H1 (cell line): Measurements from ENCODE around the gene ZBTB37. TPM values are rescaled to one million over a fixed set of nuclear protein-coding genes. Genes with fewer than 3 reads are reported as not detected.

Experiments used
- CTCF ChIA-PET: fragments of 300-600 bp; sonication (Branson Sonifier 250); formaldehyde crosslinking; loops from one replicate; lab custom pipeline; 2021; ENCODE audit not compliant: partially characterized antibody; lab: Charles Lee
- POLR2A ChIA-PET: fragments of 300-600 bp; sonication (Branson Sonifier 250); formaldehyde crosslinking; loops from one replicate; lab custom pipeline; 2021; ENCODE audit warnings: inconsistent platforms; ENCODE audit not compliant: partially characterized antibody; lab: Charles Lee
- DNase-seq, 2 experiments: peaks; one replicate each; pipeline versions ENCODE4 v3.0.0 to v3.0.0-alpha.2; 2010 to 2022; ENCODE audit warnings: low spot score in 2 of 2, low read depth in 1 of 2, mixed read lengths in 1 of 2
- FAIRE-seq: peaks from 2 replicates; lab custom pipeline; 2011; peaks lifted over from hg19 to GRCh38; lab: Jason Lieb, UNC
- H2AFZ ChIP-seq: 2 replicates; pipeline ENCODE4 v1.8.1; 2012; ENCODE audit warnings: low read length, inconsistent platforms
- H2AK5ac ChIP-seq: 2 replicates; pipeline ENCODE4 v1.6.1; 2013; ENCODE audit warnings: low read depth, low read length
- H2BK120ac ChIP-seq: replicated peaks from 2 replicates; pipeline ENCODE3; 2013; ENCODE audit warnings: low read depth, low read length, inconsistent platforms
- H2BK12ac ChIP-seq: 2 replicates; pipeline ENCODE4 v1.6.1; 2013; ENCODE audit warnings: low read depth, low read length
- H2BK15ac ChIP-seq: 2 replicates; pipeline ENCODE4 v1.6.1; 2013; ENCODE audit warnings: low read length
- H2BK20ac ChIP-seq: 2 replicates; pipeline ENCODE4 v1.6.1; 2013; ENCODE audit warnings: low read length
- H2BK5ac ChIP-seq: 2 replicates; pipeline ENCODE4 v1.6.1; 2013; ENCODE audit warnings: low read depth, low read length
- H3K14ac ChIP-seq: 2 replicates; pipeline ENCODE4 v1.6.1; 2013; ENCODE audit warnings: inconsistent platforms; ENCODE audit not compliant: insufficient read length
- H3K18ac ChIP-seq: 2 replicates; pipeline ENCODE4 v1.6.1; 2013; ENCODE audit warnings: low read length; ENCODE audit errors: extremely low read depth
- H3K23ac ChIP-seq: 2 replicates; pipeline ENCODE4 v1.6.1; 2013; ENCODE audit warnings: inconsistent platforms; ENCODE audit not compliant: insufficient read length
- H3K23me2 ChIP-seq: 2 replicates; pipeline ENCODE4 v1.6.1; 2013; ENCODE audit warnings: low read depth, low read length
- H3K27ac ChIP-seq: 2 replicates; pipeline ENCODE4 v1.6.1; 2011; ENCODE audit warnings: low read depth, low read length, inconsistent platforms
- H3K27me3 ChIP-seq, 4 experiments: replicated peaks in 1 of 4; 1 replicate in 1 of 4; 2 replicates in 3 of 4; pipeline versions ENCODE4 v1.6.1 to v1.8.1; 2011 to 2013; ENCODE audit warnings: low read length in 3 of 4, mild to moderate bottlenecking in 3 of 4, inconsistent platforms in 2 of 4, mixed read lengths in 2 of 4, moderate library complexity in 1 of 4; ENCODE audit not compliant: control insufficient read depth in 3 of 4, insufficient read depth in 3 of 4; ENCODE audit errors: extremely low read depth in 1 of 4
- H3K36me3 ChIP-seq, 4 experiments: 2 replicates each; pipeline versions ENCODE4 v1.6.1 to v1.8.1; 2011 to 2013; ENCODE audit warnings: mild to moderate bottlenecking in 4 of 4, low read length in 3 of 4, moderate library complexity in 2 of 4, control low read depth in 1 of 4, inconsistent platforms in 1 of 4; ENCODE audit not compliant: insufficient read depth in 4 of 4, control insufficient read depth in 2 of 4
- H3K4ac ChIP-seq: replicated peaks from 2 replicates; pipeline ENCODE3; 2013; ENCODE audit warnings: low read length, low read depth, mixed read lengths, inconsistent platforms; ENCODE audit not compliant: insufficient read length
- H3K4me1 ChIP-seq, 4 experiments: replicated peaks in 1 of 4; 1 replicate in 1 of 4; 2 replicates in 3 of 4; pipeline versions ENCODE4 v1.6.1 to v1.8.1; 2011 to 2013; ENCODE audit warnings: low read length in 3 of 4, inconsistent platforms in 2 of 4, mixed read lengths in 1 of 4; ENCODE audit not compliant: insufficient read depth in 4 of 4, control insufficient read depth in 3 of 4
- H3K4me2 ChIP-seq, 2 experiments: 2 replicates each; pipeline versions ENCODE4 v1.6.1 to v1.8.1; 2011 to 2013; ENCODE audit warnings: low read depth in 2 of 2, low read length in 2 of 2, control low read depth in 1 of 2, inconsistent platforms in 1 of 2, mild to moderate bottlenecking in 1 of 2; ENCODE audit not compliant: insufficient read depth in 1 of 2
- H3K4me3 ChIP-seq, 4 experiments: fragments of 200-600, 300-600 bp in 1 of 4; sonication (generic), shearing (Covaris generic), sonication (Bioruptor Twin) in 1 of 4; 2 replicates each; pipeline versions ENCODE4 v1.5.1 to v1.8.1; 2011 to 2016; ENCODE audit warnings: low read length in 4 of 4, low read depth in 3 of 4, control low read depth in 2 of 4, inconsistent platforms in 2 of 4, mild to moderate bottlenecking in 2 of 4, mixed read lengths in 1 of 4, moderate library complexity in 1 of 4; ENCODE audit not compliant: insufficient read depth in 2 of 4; ENCODE audit errors: extremely low read depth in 1 of 4
- H3K56ac ChIP-seq: replicated peaks from 2 replicates; pipeline ENCODE3; 2013; ENCODE audit warnings: low read depth, mild to moderate bottlenecking, mixed read lengths, low read length, inconsistent platforms; ENCODE audit not compliant: insufficient read length
- H3K79me1 ChIP-seq: 2 replicates; pipeline ENCODE4 v1.6.1; 2013; ENCODE audit warnings: low read depth, low read length, control low read depth
- H3K79me2 ChIP-seq, 2 experiments: 2 replicates each; pipeline versions ENCODE4 v1.6.1 to v1.8.1; 2012 to 2013; ENCODE audit warnings: low read length in 2 of 2, mild to moderate bottlenecking in 2 of 2, inconsistent platforms in 1 of 2; ENCODE audit not compliant: insufficient read depth in 2 of 2, control insufficient read depth in 1 of 2
- H3K9ac ChIP-seq, 4 experiments: replicated peaks in 1 of 4; 1 replicate in 1 of 4; 2 replicates in 3 of 4; pipeline versions ENCODE4 v1.6.1 to v1.8.1; 2011 to 2013; ENCODE audit warnings: low read depth in 3 of 4, low read length in 3 of 4, control low read depth in 2 of 4, mild to moderate bottlenecking in 2 of 4, moderate library complexity in 2 of 4, inconsistent platforms in 1 of 4; ENCODE audit errors: extremely low read depth in 1 of 4
- H3K9me3 ChIP-seq, 2 experiments: 2 replicates each; pipeline versions ENCODE4 v1.6.1 to v1.8.1; 2012 to 2013; ENCODE audit warnings: mild to moderate bottlenecking in 2 of 2, moderate library complexity in 2 of 2, control low read depth in 1 of 2, inconsistent platforms in 1 of 2, low read depth in 1 of 2, low read length in 1 of 2, mixed read lengths in 1 of 2; ENCODE audit not compliant: insufficient read depth in 2 of 2
- H4K20me1 ChIP-seq, 2 experiments: replicated peaks in 1 of 2; 2 replicates each; pipeline versions ENCODE3 to v1.8.1; 2011 to 2013; ENCODE audit warnings: inconsistent platforms in 2 of 2, low read length in 2 of 2, mild to moderate bottlenecking in 1 of 2; ENCODE audit not compliant: insufficient read depth in 2 of 2, control insufficient read depth in 1 of 2
- H4K5ac ChIP-seq: 2 replicates; pipeline ENCODE4 v1.6.1; 2013; ENCODE audit warnings: low read length, low read depth, mixed read lengths, inconsistent platforms; ENCODE audit not compliant: insufficient read length
- H4K8ac ChIP-seq: 2 replicates; pipeline ENCODE4 v1.8.0; 2013; ENCODE audit warnings: mild to moderate bottlenecking, moderate library complexity, low read length, inconsistent platforms; ENCODE audit not compliant: insufficient read depth; ENCODE audit errors: extremely low read depth
- H4K91ac ChIP-seq: replicated peaks from 2 replicates; pipeline ENCODE3; 2013; ENCODE audit warnings: low read length, mixed read lengths, inconsistent platforms; ENCODE audit not compliant: insufficient read length
- CREB1 ChIP-seq: IDR thresholded peaks from 2 replicates; pipeline ENCODE4 v1.6.1; 2012; ENCODE audit warnings: inconsistent platforms
- HDAC2 ChIP-seq, 2 experiments: fragments of 300-600 bp in 1 of 2; sonication (generic) in 1 of 2; IDR thresholded peaks; 2 replicates each; pipeline ENCODE4 v1.6.1; 2011 to 2012; ENCODE audit warnings: low read depth in 2 of 2, low read length in 2 of 2, mild to moderate bottlenecking in 2 of 2, moderate library complexity in 2 of 2, borderline replicate concordance in 1 of 2, inconsistent platforms in 1 of 2
- HDAC6 ChIP-seq: IDR thresholded peaks from one replicate; pipeline ENCODE4 v1.7.1; 2012; ENCODE audit warnings: low read depth, mild to moderate bottlenecking, inconsistent platforms, low read length, moderate library complexity
- KDM5A ChIP-seq: fragments of 200-600 bp; IDR thresholded peaks from 2 replicates; pipeline ENCODE4 v1.7.1; 2012; ENCODE audit warnings: mild to moderate bottlenecking, low read length, inconsistent platforms, mixed read lengths
- MAFK ChIP-seq: IDR thresholded peaks from 2 replicates; pipeline ENCODE4 v1.6.1; 2012; ENCODE audit warnings: low read depth, mild to moderate bottlenecking, improper control_type of control experiment, low read length
- POLR2AphosphoS5 ChIP-seq: IDR thresholded peaks from 2 replicates; pipeline ENCODE4 v1.6.1; 2011; ENCODE audit warnings: low read depth, low read length
- SAP30 ChIP-seq: fragments of 300-600 bp; sonication (generic); IDR thresholded peaks from 2 replicates; pipeline ENCODE4 v1.7.1; 2012; ENCODE audit warnings: low read length, moderate library complexity, mild to moderate bottlenecking, inconsistent platforms; ENCODE audit not compliant: insufficient read depth, insufficient replicate concordance
- WGBS, 2 experiments: shearing (Covaris generic) in 1 of 2; methylation state at CpG; one replicate each; pipeline versions ENCODE4 v1.1.6 to v1.1.7; 2013 to 2015; ENCODE audit warnings: low lambda C conversion rate in 2 of 2, mixed read lengths in 2 of 2, inconsistent platforms in 1 of 2, low coverage in 1 of 2, missing lambda C conversion rate in 1 of 2; ENCODE audit not compliant: insufficient replicate concordance in 2 of 2, insufficient coverage in 1 of 2, insufficient read length in 1 of 2; ENCODE audit errors: extremely low coverage in 1 of 2, missing lambda C conversion rate in 1 of 2; 5-methylcytosine and 5-hydroxymethylcytosine counted together
- polyA plus RNA-seq, 7 experiments: library from polyadenylated mRNA; depleted of rRNA in 3 of 7; stranded (reverse) in 5 of 7; unstranded in 2 of 7; fragments of >200 nt in 5 of 7; fragments of 200-250 nt in 2 of 7; gene quantifications; 1 replicate in 5 of 7; 2 replicates in 1 of 7; 4 replicates in 1 of 7; pipeline versions ENCODE4 v1.2.1 to v1.2.3, GENCODE V29; 2011 to 2013; ENCODE audit warnings: missing spikeins in 2 of 7, mixed read lengths in 2 of 7
- total RNA-seq: library from RNA; stranded (reverse); fragmentation: NEBNext Ultra II Directional; extraction: Animal tissue kit (Norgen Biotek cat#: 25700); gene quantifications from 2 replicates; pipeline ENCODE4 v1.2.1, GENCODE V29; 2021
- TF ChIP-seq, protein P1 (sequence below): IDR thresholded peaks from 2 replicates; pipeline ENCODE4 v1.6.1; 2012; ENCODE audit warnings: low read length, inconsistent platforms

The ZBTB37 gene
- total and polyA plus RNA-seq, 2 of the 8 experiments (the other 6 are each of a cell fraction or from before 2014, with no cell fraction given) = 1.7 to 12.5 TPM

DNA sequence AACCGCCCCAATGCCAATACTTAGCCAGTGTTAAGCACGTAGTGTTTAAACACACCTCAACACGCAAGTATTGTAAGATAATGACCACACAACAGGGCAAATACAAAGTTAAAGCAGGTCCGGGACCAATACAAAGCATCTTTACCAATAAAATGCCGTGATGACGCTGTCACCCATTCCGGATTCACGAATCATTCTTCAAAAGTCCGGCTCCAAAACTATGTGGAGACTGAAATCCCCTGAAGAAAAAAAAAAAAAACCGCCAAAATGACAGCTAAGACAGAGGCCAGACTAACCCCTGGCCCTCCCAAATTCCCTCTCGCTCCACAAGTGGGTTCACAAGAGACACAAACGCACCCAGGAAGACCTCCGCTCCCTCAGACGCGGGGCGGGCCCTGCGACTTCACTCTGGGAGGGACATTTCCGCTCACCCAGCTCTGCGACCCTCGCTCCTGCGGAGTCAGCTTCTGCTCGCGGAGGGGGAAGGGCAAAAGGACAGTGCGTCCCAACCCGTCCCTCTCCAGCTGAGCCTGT is 44.3 kb upstream of the ZBTB37 start:
- Histone ChIP-seq H3K56ac (peak overlapping the region; percentile 63), H3K23me2 (peaks cover 7% of the 10 kb centered on the region), H2BK15ac (peak overlapping the region; percentile 84; the same call in 1 of the 2 replicates), H3K36me3 (no peaks in the 10 kb centered on the region; a peak in 1 of 8 replicates), H3K4me2 (peak overlapping the region; percentile 78 to 95), H3K79me2 (peaks cover 7 to 52% of the 10 kb centered on the region in 2 experiments), H3K4me3 (peak overlapping the region; percentile 69 to 96 (median 88)), H4K20me1 (no peaks in the 10 kb centered on the region), H3K9me3 (no peaks in the 10 kb centered on the region), H2BK20ac (no peak overlapping the region), H2BK12ac (no peak overlapping the region; the same call in 1 of the 2 replicates), H3K9ac (peak overlapping the region; percentile 62 to 93 (median 88)), H2AFZ (peak overlapping the region; percentile 33), H3K79me1 (no peaks in the 10 kb centered on the region; the same call in 1 of the 2 replicates), H3K27ac (peak overlapping the region; percentile 94), H3K23ac (no peak overlapping the region), H2BK5ac (peak overlapping the region; percentile 93), H3K18ac (peak overlapping the region; percentile 98), H2BK120ac (peak overlapping the region; percentile 56), H3K4me1 (no peaks in the 10 kb centered on the region; a peak in 3 of 7 replicates), H4K91ac (peak overlapping the region; percentile 81)
- no peak for FAIRE-seq
- POLR2A ChIA-PET = interaction anchor here (0.6 to 10.0 kb wide), 26 partner anchors 10 to 399 kb away, joined by 3 to 166 read pairs (median 3); partner anchors contain the start of genes GAS5, KLHL20, PRDX6 and ZBTB37
- 2% methylated on average over 17 of the region's 25 CpGs; no CpG with 5 or more reads in 1 of the 2 experiments for WGBS, 2 experiments
- TF ChIP-seq MAFK = 0 out of 2 replicates have a peak, but pooled peaks have one; percentile 28
- peak; percentile 94 for TF ChIP-seq SAP30
- TF ChIP-seq, protein P1, sequence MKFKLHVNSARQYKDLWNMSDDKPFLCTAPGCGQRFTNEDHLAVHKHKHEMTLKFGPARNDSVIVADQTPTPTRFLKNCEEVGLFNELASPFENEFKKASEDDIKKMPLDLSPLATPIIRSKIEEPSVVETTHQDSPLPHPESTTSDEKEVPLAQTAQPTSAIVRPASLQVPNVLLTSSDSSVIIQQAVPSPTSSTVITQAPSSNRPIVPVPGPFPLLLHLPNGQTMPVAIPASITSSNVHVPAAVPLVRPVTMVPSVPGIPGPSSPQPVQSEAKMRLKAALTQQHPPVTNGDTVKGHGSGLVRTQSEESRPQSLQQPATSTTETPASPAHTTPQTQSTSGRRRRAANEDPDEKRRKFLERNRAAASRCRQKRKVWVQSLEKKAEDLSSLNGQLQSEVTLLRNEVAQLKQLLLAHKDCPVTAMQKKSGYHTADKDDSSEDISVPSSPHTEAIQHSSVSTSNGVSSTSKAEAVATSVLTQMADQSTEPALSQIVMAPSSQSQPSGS = no peak
- TF ChIP-seq POLR2AphosphoS5 = peak; percentile 32; the same call in 1 of the 2 replicates
- peak in 1 of 2 experiments; percentile 94; a peak in 1 of 4 replicates for TF ChIP-seq HDAC2 (IDR thresholded peaks at IDR 0.05; ENCODE audit: borderline replicate concordance in 1 of 2, low read depth in 2 of 2, low read length in 2 of 2)
- no peak for TF ChIP-seq CREB1
- TF ChIP-seq KDM5A = peak; percentile 33; the same call in 1 of the 2 replicates
- TF ChIP-seq HDAC6 = no peak
- TF ChIP-seq, all 59 proteins: peak for 5
- CTCF ChIA-PET = interaction anchor here (1.0 to 1.5 kb wide), 2 partner anchors 392 to 1079 kb away, joined by 3 to 4 read pairs; no protein-coding TSS in a partner anchor
- peak overlapping the region; percentile 35 for H3K4ac ChIP-seq
- H4K5ac ChIP-seq = peak overlapping the region; percentile 87
- H3K27me3 ChIP-seq = no peaks in the 10 kb centered on the region
- no peak overlapping the region; the same call in 1 of the 2 replicates for H2AK5ac ChIP-seq
- peak overlapping the region; percentile 75 for H4K8ac ChIP-seq
- DNase-seq = no peak
- no peak overlapping the region for H3K14ac ChIP-seq
